ENCODE data around the gene RASSF3.

GRCh38 chr12:64660237-64661018 lies 50.1 kb downstream of the RASSF3 start:
- TF ChIP-seq, protein P1, sequence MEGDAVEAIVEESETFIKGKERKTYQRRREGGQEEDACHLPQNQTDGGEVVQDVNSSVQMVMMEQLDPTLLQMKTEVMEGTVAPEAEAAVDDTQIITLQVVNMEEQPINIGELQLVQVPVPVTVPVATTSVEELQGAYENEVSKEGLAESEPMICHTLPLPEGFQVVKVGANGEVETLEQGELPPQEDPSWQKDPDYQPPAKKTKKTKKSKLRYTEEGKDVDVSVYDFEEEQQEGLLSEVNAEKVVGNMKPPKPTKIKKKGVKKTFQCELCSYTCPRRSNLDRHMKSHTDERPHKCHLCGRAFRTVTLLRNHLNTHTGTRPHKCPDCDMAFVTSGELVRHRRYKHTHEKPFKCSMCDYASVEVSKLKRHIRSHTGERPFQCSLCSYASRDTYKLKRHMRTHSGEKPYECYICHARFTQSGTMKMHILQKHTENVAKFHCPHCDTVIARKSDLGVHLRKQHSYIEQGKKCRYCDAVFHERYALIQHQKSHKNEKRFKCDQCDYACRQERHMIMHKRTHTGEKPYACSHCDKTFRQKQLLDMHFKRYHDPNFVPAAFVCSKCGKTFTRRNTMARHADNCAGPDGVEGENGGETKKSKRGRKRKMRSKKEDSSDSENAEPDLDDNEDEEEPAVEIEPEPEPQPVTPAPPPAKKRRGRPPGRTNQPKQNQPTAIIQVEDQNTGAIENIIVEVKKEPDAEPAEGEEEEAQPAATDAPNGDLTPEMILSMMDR (IDR thresholded peaks at IDR 0.05; ENCODE audit: low read depth, low read length): no peak
- no peak for TF ChIP-seq EZH2phosphoT487 (IDR thresholded peaks at IDR 0.05; ENCODE audit: low read depth)

Data from OCI-LY3 (cell line).